Measurements from ENCODE around the gene LUZP2.

The LUZP2 gene

GRCh38 chr11:24636291-24636629 lies 139.4 kb downstream of the LUZP2 start:
- DNase-seq (ENCODE audit: insufficient read length) (no peak), FAIRE-seq (no peak)
- TF ChIP-seq POLR2AphosphoS5 (IDR thresholded peaks at IDR 0.05; ENCODE audit: low read depth, low read length) (no peak), TAF1 (IDR thresholded peaks at IDR 0.05; ENCODE audit: borderline replicate concordance, low read depth, low read length) (no peak), POLR2A (IDR thresholded peaks at IDR 0.05; ENCODE audit: low read depth, low read length) (no peak)

GRCh38 chr11:24637520-24637919 lies 140.7 kb downstream of the LUZP2 start:
- DNase-seq (ENCODE audit: insufficient read length) (no peak), FAIRE-seq (no peak)
- TF ChIP-seq TAF1 (IDR thresholded peaks at IDR 0.05; ENCODE audit: borderline replicate concordance, low read depth, low read length) = no peak
- TF ChIP-seq POLR2A (IDR thresholded peaks at IDR 0.05; ENCODE audit: low read depth, low read length) = no peak
- TF ChIP-seq POLR2AphosphoS5 (IDR thresholded peaks at IDR 0.05; ENCODE audit: low read depth, low read length) = no peak

GRCh38 chr11:24642648-24643047 lies 145.8 kb downstream of the LUZP2 start:
- TF ChIP-seq POLR2AphosphoS5 (IDR thresholded peaks at IDR 0.05; ENCODE audit: low read depth, low read length) (no peak), POLR2A (IDR thresholded peaks at IDR 0.05; ENCODE audit: low read depth, low read length) (no peak)
- no peak for DNase-seq (ENCODE audit: insufficient read length)
- no peak for FAIRE-seq

- DNase-seq (ENCODE audit: insufficient read length) = no peak
- no peak for FAIRE-seq
- TF ChIP-seq POLR2A (IDR thresholded peaks at IDR 0.05; ENCODE audit: low read depth, low read length) (no peak), TAF1 (IDR thresholded peaks at IDR 0.05; ENCODE audit: borderline replicate concordance, low read depth, low read length) (no peak), POLR2AphosphoS5 (IDR thresholded peaks at IDR 0.05; ENCODE audit: low read depth, low read length) (no peak)
Measured at GRCh38 chr11:24645563-24645962, 148.7 kb downstream of the LUZP2 start.

GRCh38 chr11:24651873-24652272 lies 155.0 kb downstream of the LUZP2 start:
- DNase-seq (ENCODE audit: insufficient read length) = no peak
- FAIRE-seq = no peak
- TF ChIP-seq POLR2A (IDR thresholded peaks at IDR 0.05; ENCODE audit: low read depth, low read length) (no peak), TAF1 (IDR thresholded peaks at IDR 0.05; ENCODE audit: borderline replicate concordance, low read depth, low read length) (no peak), POLR2AphosphoS5 (IDR thresholded peaks at IDR 0.05; ENCODE audit: low read depth, low read length) (no peak)

GRCh38 chr11:24653901-24654300 lies 157.0 kb downstream of the LUZP2 start:
- TF ChIP-seq POLR2A (IDR thresholded peaks at IDR 0.05; ENCODE audit: low read depth, low read length) (no peak), POLR2AphosphoS5 (IDR thresholded peaks at IDR 0.05; ENCODE audit: low read depth, low read length) (no peak), TAF1 (IDR thresholded peaks at IDR 0.05; ENCODE audit: borderline replicate concordance, low read depth, low read length) (no peak)
- FAIRE-seq = no peak

GRCh38 chr11:24661331-24661730 lies 164.5 kb downstream of the LUZP2 start:
- FAIRE-seq = no peak

More at GRCh38 chr11:24653901-24654300, 157.0 kb downstream of the LUZP2 start:
- DNase-seq (ENCODE audit: insufficient read length) = no peak

GRCh38 chr11:24664399-24664798 lies 167.5 kb downstream of the LUZP2 start:
- TF ChIP-seq POLR2A (IDR thresholded peaks at IDR 0.05; ENCODE audit: low read depth, low read length) (no peak), POLR2AphosphoS5 (IDR thresholded peaks at IDR 0.05; ENCODE audit: low read depth, low read length) (no peak), TAF1 (IDR thresholded peaks at IDR 0.05; ENCODE audit: borderline replicate concordance, low read depth, low read length) (no peak)
- no peak for FAIRE-seq
- DNase-seq (ENCODE audit: insufficient read length) = no peak

More at GRCh38 chr11:24661331-24661730, 164.5 kb downstream of the LUZP2 start:
- DNase-seq (ENCODE audit: insufficient read length) = no peak
- TF ChIP-seq TAF1 (IDR thresholded peaks at IDR 0.05; ENCODE audit: borderline replicate concordance, low read depth, low read length) = no peak
- no peak for TF ChIP-seq POLR2AphosphoS5 (IDR thresholded peaks at IDR 0.05; ENCODE audit: low read depth, low read length)
- no peak for TF ChIP-seq POLR2A (IDR thresholded peaks at IDR 0.05; ENCODE audit: low read depth, low read length)

GRCh38 chr11:24667353-24667968 lies 170.6 kb downstream of the LUZP2 start:
- no peak for FAIRE-seq
- TF ChIP-seq POLR2AphosphoS5 (IDR thresholded peaks at IDR 0.05; ENCODE audit: low read depth, low read length) (no peak), POLR2A (IDR thresholded peaks at IDR 0.05; ENCODE audit: low read depth, low read length) (no peak), TAF1 (IDR thresholded peaks at IDR 0.05; ENCODE audit: borderline replicate concordance, low read depth, low read length) (no peak)
- DNase-seq (ENCODE audit: insufficient read length) = no peak

GRCh38 chr11:24678703-24679348 lies 182.0 kb downstream of the LUZP2 start:
- TF ChIP-seq POLR2A (IDR thresholded peaks at IDR 0.05; ENCODE audit: low read depth, low read length) (no peak), POLR2AphosphoS5 (IDR thresholded peaks at IDR 0.05; ENCODE audit: low read depth, low read length) (no peak), TAF1 (IDR thresholded peaks at IDR 0.05; ENCODE audit: borderline replicate concordance, low read depth, low read length) (no peak)
- DNase-seq (ENCODE audit: insufficient read length) = no peak
- no peak for FAIRE-seq

GRCh38 chr11:24679821-24680351 lies 183.0 kb downstream of the LUZP2 start:
- TF ChIP-seq TAF1 (IDR thresholded peaks at IDR 0.05; ENCODE audit: borderline replicate concordance, low read depth, low read length) = no peak
- no peak for TF ChIP-seq POLR2AphosphoS5 (IDR thresholded peaks at IDR 0.05; ENCODE audit: low read depth, low read length)
- TF ChIP-seq POLR2A (IDR thresholded peaks at IDR 0.05; ENCODE audit: low read depth, low read length) = no peak
- FAIRE-seq = no peak
- DNase-seq (ENCODE audit: insufficient read length) = no peak

GRCh38 chr11:24683583-24683982 lies 186.7 kb downstream of the LUZP2 start:
- FAIRE-seq = no peak
- no peak for DNase-seq (ENCODE audit: insufficient read length)
- TF ChIP-seq TAF1 (IDR thresholded peaks at IDR 0.05; ENCODE audit: borderline replicate concordance, low read depth, low read length) (no peak), POLR2AphosphoS5 (IDR thresholded peaks at IDR 0.05; ENCODE audit: low read depth, low read length) (no peak), POLR2A (IDR thresholded peaks at IDR 0.05; ENCODE audit: low read depth, low read length) (no peak)
